Ammon's horn (tissue), 1 donor: ENCODE results near the gene STAMBP.
"Not testable (repeated sequence)": the region's sequence is repeated elsewhere in the genome, so short reads cannot be mapped to it uniquely, and the experiment has no call there.

Experiments used
- DNase-seq: peaks from one replicate; pipeline ENCODE4 v3.0.0-alpha.2; 2016; ENCODE audit warnings: low spot score

Gene STAMBP

DNA sequence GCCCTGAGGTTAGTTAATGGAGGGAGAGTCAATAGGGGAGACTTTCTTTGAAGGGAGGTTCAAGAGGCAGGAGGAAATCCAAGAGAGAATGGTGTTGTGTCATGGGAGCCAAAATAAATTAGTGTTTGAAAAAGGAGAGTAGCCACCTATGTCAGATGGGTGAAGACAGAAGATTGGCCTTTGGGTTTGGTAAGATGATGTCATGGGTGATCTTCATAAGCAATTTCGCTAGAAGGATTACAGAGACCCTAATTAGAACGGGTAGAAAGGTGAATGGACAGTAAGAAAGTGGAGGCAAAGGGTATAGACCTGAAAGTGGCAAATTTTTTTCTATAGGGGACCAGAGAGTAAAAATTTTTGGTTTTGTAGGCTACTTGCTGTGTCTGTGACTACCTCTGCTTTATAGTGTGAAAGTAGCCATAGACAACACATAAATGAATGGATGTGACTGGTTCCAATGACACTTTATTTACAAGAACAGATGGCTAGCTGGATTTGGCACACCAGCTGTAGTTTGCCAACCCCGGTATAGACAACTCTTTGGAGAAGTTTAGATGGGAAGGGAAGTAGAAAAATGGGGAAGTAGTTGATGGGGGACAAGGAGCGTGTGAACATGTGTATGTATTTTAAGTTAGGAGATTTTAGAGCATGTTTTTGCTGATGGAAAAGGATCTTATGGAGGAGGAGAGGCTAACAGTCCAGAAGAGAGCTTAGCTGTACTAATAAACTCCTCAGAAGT is 9.3 kb downstream of the STAMBP start:
- DNase-seq, result peak; percentile 24

DNA sequence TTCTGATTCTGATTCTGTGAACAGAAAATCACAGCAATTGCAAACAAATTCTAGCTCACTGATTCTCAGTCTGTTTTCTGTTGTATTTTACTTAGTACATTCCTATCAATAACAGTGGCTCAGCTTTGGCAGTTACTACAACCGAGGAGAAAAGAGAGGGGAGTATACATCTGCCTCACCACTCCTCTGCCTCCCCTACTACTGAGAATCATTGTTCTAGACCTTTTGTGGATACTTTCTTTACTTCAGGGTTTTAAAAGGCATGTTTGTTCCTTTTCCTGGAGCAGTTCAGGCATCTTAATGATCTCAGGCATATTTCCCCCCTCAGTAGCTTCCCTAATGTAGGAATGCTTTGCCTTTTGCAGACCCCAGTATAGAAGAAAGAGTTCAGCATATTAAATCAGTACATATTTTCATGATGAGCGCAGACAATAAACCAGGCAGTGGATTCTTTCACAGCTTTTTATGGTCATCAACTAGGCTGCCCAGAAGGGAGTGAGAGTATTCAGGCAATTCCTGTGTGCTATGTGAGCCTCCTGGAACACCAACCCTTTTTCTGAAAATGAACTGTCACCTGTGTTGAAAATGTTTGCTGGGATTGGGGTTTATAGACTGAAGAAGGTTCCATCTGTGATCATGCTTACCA is 10.3 kb downstream of the STAMBP start:
- DNase-seq, result peak; percentile 20

DNA sequence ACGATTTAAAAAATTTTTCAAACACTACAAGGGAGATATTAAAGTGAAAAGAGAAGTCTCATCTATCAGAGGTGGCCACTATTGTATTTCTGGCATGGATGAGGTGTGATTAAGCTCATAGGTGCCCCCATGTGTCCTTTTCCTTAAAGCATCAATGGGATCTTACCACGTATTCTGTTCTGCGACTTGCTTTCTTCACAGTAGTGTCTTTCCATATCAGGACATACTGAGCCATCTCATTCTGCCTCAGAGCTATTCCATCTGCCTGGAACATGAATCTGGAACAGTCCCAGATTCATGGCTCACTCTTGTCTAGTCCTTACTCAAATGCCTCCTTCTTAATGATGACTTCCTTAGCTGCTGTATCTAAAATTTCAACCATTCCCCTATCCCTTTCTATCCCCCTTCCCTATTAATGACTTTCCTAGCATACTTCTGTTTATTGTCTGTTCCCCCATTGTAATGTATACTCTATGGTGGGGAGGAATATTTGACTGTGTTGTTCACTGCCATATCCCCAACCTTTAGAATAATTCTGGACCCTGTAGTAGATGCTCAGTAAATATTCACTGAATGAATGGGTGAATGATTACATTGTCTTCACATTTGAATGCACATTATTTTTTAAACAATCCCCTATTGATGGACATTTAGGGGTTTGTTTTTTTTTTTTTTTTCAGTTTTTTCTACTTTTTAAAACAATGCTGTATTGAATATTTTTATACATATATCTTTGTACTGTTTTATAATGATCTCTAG is 11.1 kb downstream of the STAMBP start:
- DNase-seq, result peak; percentile 21

- DNase-seq, result no peak
Measured at GRCh38 chr2:73841912-73842738, 13.4 kb downstream of the STAMBP start.

DNA sequence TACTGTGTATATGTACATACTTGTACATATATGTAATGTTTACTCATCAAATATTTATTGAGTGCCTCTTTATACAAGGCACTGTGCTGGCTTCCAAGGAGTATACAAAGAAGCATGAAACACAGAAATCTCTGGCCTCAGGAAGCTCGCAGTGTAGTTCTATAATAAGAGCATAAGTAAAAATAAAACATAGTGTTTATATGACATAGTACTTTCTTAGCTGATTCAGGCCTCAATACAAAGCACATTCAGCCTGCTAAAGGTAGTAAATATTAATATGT is 13.9 kb downstream of the STAMBP start:
- DNase-seq, result no peak

DNA sequence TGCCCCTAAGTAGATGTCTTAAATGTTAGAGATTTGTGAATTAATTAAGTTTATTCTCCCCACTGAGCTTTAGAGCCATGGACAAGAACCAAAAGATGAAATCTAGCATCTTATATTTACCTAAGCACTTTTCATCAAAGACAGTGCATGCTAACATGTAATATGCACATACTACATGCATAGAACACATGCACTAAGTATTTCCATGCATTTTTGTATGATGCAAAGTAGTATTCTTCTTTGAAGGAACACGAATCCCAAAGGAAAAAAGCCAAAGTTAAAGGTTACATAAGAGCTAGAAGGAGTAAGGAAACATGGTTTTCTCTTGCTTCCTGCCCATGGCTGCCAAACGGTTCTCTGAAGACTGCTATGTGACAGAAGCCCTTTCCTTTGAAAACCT is 15.3 kb downstream of the STAMBP start:
- DNase-seq, result no peak

DNA sequence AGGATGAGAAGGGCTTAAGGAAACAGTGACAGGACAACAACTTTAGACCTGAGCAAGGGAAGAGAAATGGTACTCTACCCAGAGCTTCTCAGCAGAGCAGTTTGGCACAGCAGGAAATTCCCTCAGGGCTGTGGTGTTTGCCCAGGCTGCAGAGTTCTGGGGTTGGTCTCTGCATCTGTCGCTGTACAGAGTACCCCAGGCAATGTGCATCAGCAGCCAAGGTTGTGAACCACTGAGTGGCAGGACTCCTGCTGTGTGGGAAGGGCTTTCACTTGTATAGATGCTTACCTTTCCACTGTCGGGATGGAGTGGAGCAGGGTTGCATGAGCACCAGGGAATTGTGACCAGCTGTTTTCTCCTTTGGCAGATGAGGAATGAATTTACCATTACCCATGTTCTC is 21.2 kb downstream of the STAMBP start:
- no peak for DNase-seq

DNA sequence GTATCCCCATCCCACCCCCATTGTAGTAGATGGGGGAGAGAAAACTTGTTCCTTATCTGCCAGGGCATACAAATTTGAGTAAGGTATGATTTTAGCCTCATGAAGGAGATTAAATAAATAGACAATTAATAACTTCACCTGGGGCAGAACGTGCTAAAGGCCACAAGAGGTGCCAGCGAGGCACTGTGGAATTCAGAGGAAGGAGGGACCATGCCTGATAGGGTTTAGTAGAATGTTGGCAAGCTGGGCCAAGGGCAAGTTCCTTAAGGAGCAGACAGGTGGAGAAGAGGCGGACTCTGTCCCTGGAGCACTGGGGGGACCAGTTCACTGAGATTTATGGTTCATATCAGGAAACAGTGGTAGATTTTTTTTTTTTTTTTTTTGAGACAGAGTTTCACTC is 22.5 kb downstream of the STAMBP start:
- no peak for DNase-seq

GRCh38 chr2:73852020-73852419 is 23.3 kb downstream of the STAMBP start:
- DNase-seq, result peak; percentile 37

DNA sequence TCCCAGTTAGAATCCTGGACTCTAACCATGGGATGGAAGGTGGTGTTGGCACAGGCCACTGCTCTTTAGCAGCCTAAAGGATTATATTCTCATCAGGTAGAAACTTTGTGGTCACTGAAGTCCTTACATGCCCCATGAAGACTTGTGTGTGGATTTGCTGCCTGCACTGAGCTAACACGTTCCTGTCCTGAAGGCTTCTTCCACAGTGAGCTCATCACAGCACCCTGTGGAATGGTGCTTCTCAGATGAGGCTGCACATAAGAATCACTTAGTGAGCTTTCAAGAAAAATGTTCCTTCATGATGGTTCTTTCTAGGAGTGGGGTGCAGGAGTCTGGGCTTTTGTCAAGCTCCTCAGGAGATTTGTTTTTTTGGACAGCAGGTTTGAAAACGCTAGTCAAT is 26.8 kb downstream of the STAMBP start:
- no peak for DNase-seq

DNA sequence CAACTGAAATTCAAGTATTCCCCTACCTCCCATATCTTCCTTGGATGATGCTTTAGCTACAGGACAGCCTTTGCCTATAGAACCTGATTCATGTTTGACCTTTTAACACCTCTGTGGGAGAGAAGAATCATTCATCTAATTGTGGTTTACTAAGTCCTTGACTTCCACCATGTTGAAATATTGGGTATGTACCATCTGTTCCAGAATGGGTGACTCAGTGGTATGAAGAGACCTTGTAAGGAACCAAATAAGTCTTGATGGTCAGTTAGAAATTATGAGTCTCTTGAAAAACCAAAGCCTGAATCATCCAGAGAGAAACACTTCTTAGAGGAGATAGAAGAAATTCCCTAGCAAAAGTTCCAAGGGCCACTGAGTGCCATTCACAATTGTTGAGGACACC is 27.5 kb downstream of the STAMBP start:
- no peak for DNase-seq

DNA sequence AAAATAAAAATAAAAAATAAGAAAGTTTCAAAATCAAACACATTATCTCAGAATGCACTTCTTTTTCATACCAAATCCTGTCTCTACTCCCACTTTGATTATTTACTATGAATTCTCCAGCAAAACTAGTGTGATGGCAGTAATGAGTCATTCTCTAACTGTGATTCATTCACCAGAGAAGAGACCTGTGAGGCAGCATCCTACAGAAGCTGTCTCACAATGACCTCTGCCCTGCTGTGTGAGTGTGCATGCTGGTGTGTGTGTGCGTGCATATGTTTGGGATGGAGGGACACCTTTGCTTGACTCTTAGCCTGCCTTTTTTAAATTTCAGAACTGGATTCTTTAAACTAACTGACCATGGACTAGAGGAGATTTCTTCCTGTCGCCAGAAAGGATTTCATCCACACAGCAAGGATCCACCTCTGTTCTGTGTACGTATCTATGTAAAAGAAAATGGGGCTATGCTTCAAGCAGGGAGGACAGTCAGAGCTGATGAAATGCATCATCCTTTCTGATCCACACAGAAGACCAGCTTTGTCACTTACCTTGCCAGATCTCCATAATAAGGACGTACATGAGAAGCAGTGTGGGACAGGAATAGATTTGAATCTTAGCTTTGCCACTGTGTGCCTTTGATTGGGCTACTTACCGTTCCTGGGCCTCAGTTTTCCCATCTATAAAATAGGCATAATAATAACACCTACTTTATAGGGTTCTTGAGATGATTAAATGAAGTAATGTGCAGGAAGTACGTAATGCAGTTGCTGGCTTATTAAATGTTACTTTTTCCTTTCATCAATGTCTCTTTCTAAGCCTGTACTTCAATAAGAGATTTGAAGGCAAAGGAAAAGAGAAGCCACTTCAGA is 31.2 kb downstream of the STAMBP start:
- DNase-seq, result no peak

DNA sequence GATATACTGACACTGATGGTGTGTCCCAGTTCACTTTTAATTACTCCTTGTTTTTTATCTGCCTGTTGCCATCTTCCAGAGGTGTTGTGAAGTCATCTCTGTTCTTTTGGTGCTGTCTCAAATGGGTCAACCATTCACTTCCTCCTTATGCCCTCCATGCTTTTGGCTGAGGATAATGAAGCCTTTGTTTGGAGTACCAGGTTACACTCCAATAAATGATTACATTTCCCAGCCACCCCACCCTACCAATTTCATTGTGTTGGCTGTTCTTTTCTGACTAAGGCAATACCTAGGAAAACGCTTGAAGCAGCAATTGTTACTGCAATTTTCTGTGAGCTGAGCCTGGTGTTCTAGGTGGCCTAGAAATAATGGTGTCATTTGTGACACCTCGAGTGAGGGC is 34.2 kb downstream of the STAMBP start:
- DNase-seq, result no peak

DNA sequence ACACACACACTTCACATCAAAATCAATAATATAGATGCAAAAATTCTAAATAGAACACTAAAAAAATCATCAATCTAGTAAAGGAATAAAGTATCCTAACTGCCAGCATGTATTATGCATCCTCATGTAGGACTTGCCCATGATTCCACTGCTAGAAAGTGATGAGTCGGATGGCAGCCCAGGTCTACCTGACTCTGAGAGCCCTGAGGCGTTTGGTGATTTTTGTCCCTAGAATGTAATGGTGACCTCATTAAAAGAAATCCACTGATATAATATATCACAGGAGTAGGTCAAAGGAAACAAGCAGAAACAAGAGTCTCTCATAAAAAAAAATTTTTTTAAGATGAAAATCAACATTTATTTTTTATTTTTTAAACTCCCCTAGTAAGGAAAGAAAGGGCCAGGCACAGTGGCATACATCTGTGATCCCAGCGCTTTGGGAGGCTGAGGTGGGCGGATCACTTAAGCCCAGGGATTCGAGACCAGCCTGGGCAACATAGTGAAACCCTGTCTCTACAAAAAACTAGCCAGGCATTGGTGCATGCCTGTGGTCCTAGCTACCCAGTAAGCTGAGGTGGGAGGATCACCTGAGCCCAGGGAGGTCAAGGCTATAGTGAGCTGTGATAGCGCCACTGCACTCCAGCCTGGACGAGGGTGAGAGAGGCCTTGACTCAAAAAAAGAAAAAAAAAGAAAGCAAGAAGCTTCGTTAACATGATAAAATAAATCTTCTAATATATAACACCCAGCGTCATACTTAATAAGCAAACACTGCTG is 39.6 kb downstream of the STAMBP start:
- DNase-seq, result no peak

GRCh38 chr2:73870084-73870483 is 41.3 kb downstream of the STAMBP start:
- peak; percentile 21 for DNase-seq

DNA sequence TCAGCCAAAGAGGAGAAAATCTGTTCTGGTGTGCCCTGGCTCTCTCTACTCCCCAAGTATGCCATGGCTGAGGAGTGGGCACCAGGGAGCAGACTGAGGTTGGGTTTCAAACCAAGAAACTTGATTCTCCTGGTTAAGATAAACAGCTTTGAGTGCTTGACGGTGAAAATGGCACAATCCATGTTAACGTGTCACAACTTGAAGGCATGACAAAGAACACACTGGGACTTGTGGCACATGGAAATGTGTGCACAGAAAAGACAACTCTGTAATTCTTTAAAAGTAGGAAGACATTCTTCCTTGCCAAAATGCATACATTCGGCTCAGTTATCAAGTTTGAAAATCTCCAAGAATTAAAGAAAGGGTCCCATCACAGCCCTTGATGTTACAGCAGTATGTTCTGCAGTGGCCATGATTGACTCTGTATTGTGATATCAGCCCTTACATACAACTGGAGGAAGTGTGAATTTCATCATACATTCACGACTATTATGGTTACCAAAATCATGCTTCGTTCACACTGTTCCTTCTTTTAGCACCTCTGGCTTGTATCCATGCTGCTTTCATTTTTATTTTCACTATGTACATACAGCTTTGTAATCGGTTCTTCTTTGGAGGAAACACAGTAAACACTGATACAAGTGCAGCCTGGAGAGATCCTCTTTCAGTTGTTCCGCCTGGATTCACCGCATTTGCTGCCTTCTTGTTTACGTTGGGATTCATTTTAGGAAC is 48.5 kb downstream of the STAMBP start:
- peak; percentile 4 for DNase-seq

GRCh38 chr2:73877984-73878383 is 49.2 kb downstream of the STAMBP start:
- DNase-seq, result not testable (repeated sequence)

GRCh38 chr2:73885406-73885805 is 56.6 kb downstream of the STAMBP start:
- DNase-seq, result no peak

- no peak for DNase-seq
Measured at GRCh38 chr2:73886357-73886756, 57.6 kb downstream of the STAMBP start.
